Thoracic aorta (tissue), 2 donors: ENCODE measurements around the gene MB21D2. TPM values are rescaled to one million over a fixed set of nuclear protein-coding genes. Genes with fewer than 3 reads are reported as not detected.

ENCODE experiments used
- ATAC-seq: fragments of 150-250 bp; one replicate; pipeline ENCODE4 v1.8.0; 2017; ENCODE audit warnings: low read depth; ENCODE audit not compliant: insufficient number of reproducible peaks, low FRiP score
- DNase-seq: peaks from one replicate; pipeline ENCODE4 v3.0.0-alpha.2; 2020; ENCODE audit warnings: low spot score
- H3K27ac ChIP-seq, 2 donors: fragments of 200-600 bp; sonication (generic); 1 replicate in 1 of 2; 2 replicates in 1 of 2; pipeline ENCODE4 v1.5.1; 2016; ENCODE audit warnings: mild to moderate bottlenecking in 2 of 2, moderate library complexity in 2 of 2
- H3K27me3 ChIP-seq: fragments of 200-600 bp; sonication (generic); replicated peaks from 2 replicates; pipeline ENCODE4 v1.6.0; 2016; ENCODE audit warnings: mild to moderate bottlenecking; ENCODE audit not compliant: insufficient read depth
- H3K36me3 ChIP-seq: fragments of 200-600 bp; sonication (generic); one replicate; pipeline ENCODE4 v1.5.1; 2016
- H3K4me1 ChIP-seq, 2 donors: fragments of 200-600 bp; sonication (generic); 1 replicate in 1 of 2; 2 replicates in 1 of 2; pipeline versions ENCODE4 v1.5.1 to v1.6.0; 2016; ENCODE audit warnings: low read depth in 2 of 2, mild to moderate bottlenecking in 1 of 2; ENCODE audit not compliant: control insufficient read depth in 1 of 2
- H3K4me3 ChIP-seq: fragments of 200-600 bp; sonication (generic); 2 replicates; pipeline ENCODE4 v1.5.1; 2016; ENCODE audit warnings: mild to moderate bottlenecking
- H3K9me3 ChIP-seq: fragments of 200-600 bp; sonication (generic); 2 replicates; pipeline ENCODE4 v1.5.1; 2016
- CTCF ChIP-seq: fragments of 200-600 bp; sonication (generic); IDR thresholded peaks from one replicate; pipeline ENCODE4 v1.5.1; 2019; ENCODE audit warnings: antibody characterized with exemption
- total RNA-seq, 2 donors: library from RNA; depleted of rRNA; stranded (reverse); fragments of >200 nt; gene quantifications; one replicate each; pipeline versions ENCODE4 v1.1.0 to v1.2.3, GENCODE V29; 2016

Gene MB21D2
- total RNA-seq, 2 donors from 2014 or later: 4.9 to 6.4 TPM

GRCh38 chr3:192913540-192913939 lies 4.1 kb downstream of the MB21D2 start:
- Histone ChIP-seq H3K9me3 (no peaks in the 10 kb centered on the region), H3K4me3 (no peak overlapping the region)

GRCh38 chr3:192911293-192911692 lies 6.4 kb downstream of the MB21D2 start:
- H3K9me3 ChIP-seq: no peaks in the 10 kb centered on the region
- no peak for ATAC-seq
- H3K36me3 ChIP-seq: no peaks in the 10 kb centered on the region
- no peak for TF ChIP-seq CTCF
- no peak overlapping the region for H3K4me3 ChIP-seq
- H3K27me3 ChIP-seq: no peaks in the 10 kb centered on the region
- no peak overlapping the region for H3K27ac ChIP-seq
- no peak for DNase-seq
- peaks cover 7 to 14% of the 10 kb centered on the region in 2 donors for H3K4me1 ChIP-seq

More at GRCh38 chr3:192913540-192913939, 4.1 kb downstream of the MB21D2 start:
- Histone ChIP-seq H3K4me1 (peaks cover 7 to 17% of the 10 kb centered on the region in 2 donors), H3K27ac (no peak overlapping the region), H3K27me3 (no peaks in the 10 kb centered on the region), H3K36me3 (no peaks in the 10 kb centered on the region)
- TF ChIP-seq CTCF: no peak
- DNase-seq (no peak), ATAC-seq (no peak)

GRCh38 chr3:192907784-192908183 lies 9.9 kb downstream of the MB21D2 start:
- Histone ChIP-seq H3K36me3 (no peaks in the 10 kb centered on the region), H3K4me3 (no peak overlapping the region), H3K9me3 (no peaks in the 10 kb centered on the region), H3K27ac (no peak overlapping the region), H3K4me1 (no peaks in the 10 kb centered on the region), H3K27me3 (no peaks in the 10 kb centered on the region)
- DNase-seq (no peak), ATAC-seq (no peak)
- TF ChIP-seq CTCF: no peak

GRCh38 chr3:192906940-192907339 lies 10.7 kb downstream of the MB21D2 start:
- ATAC-seq (no peak), DNase-seq (no peak)
- Histone ChIP-seq H3K4me3 (no peak overlapping the region), H3K9me3 (no peaks in the 10 kb centered on the region), H3K27me3 (no peaks in the 10 kb centered on the region), H3K4me1 (no peaks in the 10 kb centered on the region), H3K36me3 (no peaks in the 10 kb centered on the region), H3K27ac (no peak overlapping the region)
- TF ChIP-seq CTCF: no peak

- no peak for ATAC-seq
- DNase-seq: no peak
- TF ChIP-seq CTCF: no peak
Measured at GRCh38 chr3:192905980-192906678, 11.5 kb downstream of the MB21D2 start.

More at GRCh38 chr3:192905980-192906678, 11.5 kb downstream of the MB21D2 start:
- H3K4me3 ChIP-seq: no peak overlapping the region
- no peaks in the 10 kb centered on the region for H3K36me3 ChIP-seq
- no peaks in the 10 kb centered on the region for H3K27me3 ChIP-seq
- H3K4me1 ChIP-seq: no peaks in the 10 kb centered on the region
- H3K27ac ChIP-seq: no peak overlapping the region
- H3K9me3 ChIP-seq: no peaks in the 10 kb centered on the region
